ENCODE measurements around the gene TRAF3.

The TRAF3 gene

GRCh38 chr14:102910442-102910841 lies 133.2 kb downstream of the TRAF3 start:
- DNase-seq, result no peak

- DNase-seq, result no peak
Observed at GRCh38 chr14:102911541-102911951, 134.3 kb downstream of the TRAF3 start.

DNA sequence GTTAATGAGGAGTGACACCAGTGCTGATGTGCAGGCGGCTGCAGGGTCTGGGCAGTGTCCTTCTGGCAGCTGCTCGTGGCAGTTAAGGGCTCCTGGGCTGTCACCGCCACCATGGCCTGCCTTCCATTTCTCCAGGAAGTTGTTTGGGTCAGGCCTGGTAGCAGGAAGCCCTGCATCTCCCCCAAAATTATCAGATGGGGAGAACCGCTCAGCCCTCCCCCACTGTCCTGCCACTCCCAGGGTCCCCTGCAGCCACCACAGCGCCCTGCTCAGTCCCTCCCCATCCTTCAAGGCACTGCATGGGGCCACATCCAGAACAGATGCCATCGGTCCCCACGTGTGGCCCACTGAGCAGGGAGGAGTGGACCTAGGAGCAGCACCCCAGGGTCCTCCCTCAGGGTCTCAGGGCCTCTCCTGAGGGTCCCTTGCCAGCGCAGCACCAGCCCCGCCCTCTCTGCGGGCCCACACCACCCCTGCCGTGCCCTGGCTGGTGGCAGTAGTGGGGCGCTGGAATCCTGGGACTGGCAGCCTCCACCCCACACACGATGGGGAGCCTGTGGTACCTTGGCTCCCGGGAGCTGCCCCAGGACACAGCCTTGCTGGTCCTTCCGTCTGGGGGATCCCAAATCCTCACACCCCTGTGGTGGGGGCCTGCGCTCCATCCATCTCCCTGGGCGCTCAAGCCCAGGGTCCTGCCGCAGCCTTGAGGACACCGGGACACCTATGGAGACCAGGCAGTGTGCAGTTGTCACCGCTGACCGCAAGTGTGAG lies 134.9 kb downstream of the TRAF3 start:
- no peak for DNase-seq

- no peak for DNase-seq
Observed at GRCh38 chr14:102913341-102914211, 136.3 kb downstream of the TRAF3 start.

- DNase-seq, result no peak
Observed at GRCh38 chr14:102914474-102915291, 137.4 kb downstream of the TRAF3 start.

GRCh38 chr14:102915292-102916110 lies 138.3 kb downstream of the TRAF3 start:
- no peak for DNase-seq

DNA sequence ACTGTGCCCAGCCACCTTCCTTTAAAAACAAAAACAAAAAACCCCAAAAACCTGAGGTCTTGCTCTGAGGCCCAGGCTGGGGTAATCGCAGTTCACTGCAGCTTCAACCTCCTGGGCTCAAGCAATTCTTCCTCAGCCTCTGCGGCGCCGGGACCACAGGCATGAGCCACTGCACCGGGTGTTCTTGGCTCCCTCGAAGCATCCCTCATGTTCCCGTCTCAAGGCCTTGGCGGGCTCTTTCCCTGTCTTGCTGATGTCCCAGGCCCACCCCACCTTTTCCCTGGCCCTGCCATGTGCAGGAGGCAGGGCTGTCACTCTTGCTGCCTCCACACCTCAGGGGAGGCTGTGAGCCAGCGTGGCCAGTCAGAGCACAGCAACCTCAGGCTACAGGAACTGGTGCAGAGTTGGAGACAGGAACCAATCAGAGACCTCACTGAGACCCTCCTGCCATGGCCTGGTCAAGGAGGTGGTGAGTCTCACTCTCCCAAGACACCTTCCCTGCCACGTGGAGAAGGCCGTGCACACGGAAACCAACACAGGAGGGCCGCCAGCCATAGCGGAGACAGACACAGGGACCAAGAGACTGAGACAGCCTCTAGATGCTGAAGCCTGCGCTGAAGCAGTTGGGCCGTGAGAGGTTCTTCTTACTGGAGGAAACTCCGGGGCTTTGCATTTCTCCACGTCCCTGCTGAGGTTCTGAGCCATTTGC lies 139.3 kb downstream of the TRAF3 start:
- no peak for DNase-seq

DNA sequence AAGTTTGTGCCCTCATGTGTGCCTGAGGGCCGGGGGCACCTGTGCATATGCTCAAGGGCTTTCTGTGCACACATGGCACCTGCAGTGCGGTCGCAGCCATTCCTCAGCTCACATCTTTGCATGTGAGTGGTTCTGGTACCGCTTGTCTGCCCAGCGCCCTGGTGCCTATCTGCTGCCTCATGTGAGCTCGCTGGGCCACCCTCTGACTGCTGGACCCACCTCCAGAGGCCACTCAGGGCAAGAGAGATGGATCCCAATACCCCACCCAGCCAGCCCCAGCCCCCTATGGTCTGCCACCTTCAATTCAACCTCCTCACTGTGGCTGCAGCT lies 139.8 kb downstream of the TRAF3 start:
- DNase-seq, result no peak

GRCh38 chr14:102917469-102918211 lies 140.4 kb downstream of the TRAF3 start:
- DNase-seq, result peak; percentile 72

DNA sequence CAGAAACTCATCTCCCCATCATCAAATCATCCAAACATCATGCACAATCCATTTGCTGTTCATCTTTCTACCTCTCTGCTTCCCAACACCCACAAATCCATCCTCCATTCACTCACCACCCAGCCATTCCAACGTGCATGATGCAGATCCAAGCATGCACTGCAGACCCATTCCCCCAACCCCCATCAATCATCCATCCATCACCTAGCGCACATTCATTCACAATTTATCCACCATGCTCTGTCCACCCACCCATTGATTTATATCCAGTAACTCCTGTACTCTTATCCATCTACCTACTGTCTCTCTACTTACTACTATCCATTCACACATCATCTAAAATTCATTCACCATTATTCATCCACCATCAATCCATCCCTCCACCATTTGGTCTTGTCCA lies 141.2 kb downstream of the TRAF3 start:
- DNase-seq, result no peak

DNA sequence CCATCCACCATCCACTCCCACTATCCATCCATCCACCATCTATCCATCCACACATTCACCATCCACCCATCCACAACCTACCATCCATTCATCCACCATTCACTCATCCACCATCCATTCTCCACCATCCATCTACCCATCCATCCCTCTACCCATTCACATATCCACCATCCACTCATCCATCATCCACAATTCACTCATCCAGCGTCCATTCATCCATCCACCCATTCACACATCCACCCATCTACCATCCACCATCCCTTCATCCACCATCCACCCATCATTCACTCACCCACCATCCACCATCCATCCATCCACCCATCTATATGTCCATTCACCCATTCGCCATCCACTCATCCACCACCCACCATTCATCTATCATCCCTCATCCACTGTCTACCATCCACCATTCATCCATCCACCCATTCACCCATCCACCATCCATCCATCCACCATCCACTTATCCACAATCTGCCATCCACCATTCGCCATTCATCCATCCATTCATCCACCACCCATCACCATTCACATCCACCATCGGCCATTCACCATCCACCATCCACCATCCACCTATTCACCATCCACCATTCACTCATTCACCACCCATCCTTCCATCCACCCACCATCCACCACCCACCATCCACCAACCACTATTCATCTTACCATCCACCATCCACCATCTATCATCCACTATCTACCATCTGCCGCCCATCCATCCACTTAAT lies 143.2 kb downstream of the TRAF3 start:
- DNase-seq, result no peak

DNA sequence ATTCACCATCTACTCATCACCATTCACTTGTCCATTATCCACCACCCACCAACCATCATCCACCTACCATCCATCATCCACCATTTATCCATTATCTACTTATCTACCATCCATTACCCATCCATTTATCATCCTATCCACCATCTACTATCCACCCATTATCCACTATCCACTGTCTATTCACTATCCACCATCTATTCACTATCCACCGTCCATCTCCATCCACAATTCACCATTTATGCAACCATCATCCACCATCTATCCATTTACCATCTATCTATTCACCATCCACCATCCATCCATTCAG lies 143.7 kb downstream of the TRAF3 start:
- DNase-seq, result no peak

DNA sequence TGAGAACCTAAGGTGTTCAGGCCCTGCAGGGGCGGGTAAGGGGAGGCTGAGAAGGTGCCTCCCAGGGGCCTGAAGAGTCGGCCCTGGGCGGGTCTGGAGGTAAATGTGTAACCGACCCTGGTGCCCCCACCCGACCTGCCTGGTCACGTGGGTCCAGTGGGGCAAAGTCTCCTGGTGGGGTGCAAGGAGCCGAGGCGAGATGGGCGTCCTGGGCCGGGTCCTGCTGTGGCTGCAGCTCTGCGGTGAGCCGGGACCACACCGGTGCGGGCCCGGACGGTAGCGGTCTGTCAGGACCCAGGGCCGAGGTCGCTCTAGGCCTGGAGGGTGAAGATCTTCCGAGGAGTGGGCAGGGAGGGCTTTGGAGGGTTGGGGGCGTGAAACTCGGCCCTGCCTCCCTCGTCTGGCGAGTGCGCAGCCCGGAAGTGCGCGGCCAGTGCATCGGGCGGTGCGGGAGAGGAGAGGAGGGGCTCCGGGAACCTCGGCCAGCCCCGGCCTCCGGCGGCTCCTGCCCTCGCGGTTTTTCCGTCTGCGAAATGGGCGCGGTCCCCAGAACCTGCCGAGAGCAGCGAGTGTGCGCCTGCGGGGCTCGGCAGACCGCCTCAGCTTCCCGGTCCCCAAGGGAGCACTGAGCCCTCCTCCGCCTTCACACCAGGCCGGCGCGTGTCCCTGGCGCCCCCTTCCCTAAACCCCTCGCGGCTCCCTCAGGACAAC lies 145.4 kb downstream of the TRAF3 start, which contains the start of gene AMN:
Gene AMN, plus strand, starts transcription at position 174 of the 711 bp plus-strand sequence. Its CDS starts 26 bp downstream, at position 200.
- peak; percentile 53 for DNase-seq

- no peak for DNase-seq
Observed at GRCh38 chr14:102923201-102923924, 146.1 kb downstream of the TRAF3 start.

GRCh38 chr14:102923925-102924486 lies 146.8 kb downstream of the TRAF3 start:
- no peak for DNase-seq

DNA sequence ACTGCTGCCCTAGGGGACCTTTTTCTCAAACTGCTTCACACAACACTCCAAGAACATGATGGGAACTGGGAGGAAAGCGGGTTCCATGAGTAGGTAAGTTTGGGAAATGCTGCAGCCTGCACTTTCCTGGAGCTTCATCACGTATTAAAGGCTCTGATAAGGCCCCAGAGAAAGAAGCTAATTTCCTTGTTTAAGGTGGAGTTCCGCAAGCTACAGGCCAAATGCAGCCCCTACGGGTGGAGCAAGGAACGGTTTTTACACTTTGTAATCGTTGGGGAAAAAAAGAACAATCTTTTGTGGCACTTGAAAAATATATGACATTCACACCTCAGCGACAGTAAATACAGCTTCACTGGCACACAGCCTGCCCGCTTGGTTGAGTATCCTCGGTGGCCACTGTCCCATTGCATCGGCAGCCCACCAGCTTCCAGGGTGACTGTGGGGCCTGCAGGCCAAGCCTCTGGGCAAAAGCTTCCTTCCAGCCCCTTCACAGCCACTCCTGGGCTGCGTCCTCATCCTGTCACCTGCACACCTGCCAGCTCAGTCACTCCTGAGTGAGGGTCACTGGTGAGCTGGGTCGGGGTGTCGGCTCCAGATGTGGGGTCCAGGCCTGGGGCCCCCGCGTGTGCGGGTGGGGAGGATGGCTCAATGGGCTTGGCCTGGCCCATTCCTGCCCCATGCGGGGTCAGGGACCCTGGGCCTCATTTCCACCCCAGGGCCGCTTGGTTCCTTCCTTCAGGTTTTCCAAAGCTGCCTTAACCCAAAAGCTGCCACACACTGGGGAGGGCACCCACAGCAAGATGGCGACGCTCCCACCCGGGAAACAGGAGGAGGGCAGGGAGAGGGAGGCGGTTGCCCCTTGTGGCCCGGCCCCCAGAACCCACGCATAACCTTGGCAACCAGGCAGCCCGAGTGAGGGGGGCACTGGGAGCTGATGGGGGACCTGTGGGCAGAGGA lies 147.7 kb downstream of the TRAF3 start:
- no peak for DNase-seq

- DNase-seq, result no peak
Observed at GRCh38 chr14:102925646-102926045, 148.4 kb downstream of the TRAF3 start.
